Hindlimb muscle (tissue), 1 donor: ENCODE data around the gene PAX5. TPM values are rescaled to one million over a fixed set of nuclear protein-coding genes. Genes with fewer than 3 reads are reported as not detected.

Experiments
- DNase-seq: peaks from one replicate; pipeline ENCODE4 v3.0.0-alpha.2; 2013
- polyA plus RNA-seq: library from polyadenylated mRNA; unstranded; fragments of 120-200 nt; gene quantifications from one replicate; pipeline ENCODE4 v1.2.1, GENCODE V29; 2013; ENCODE audit not compliant: insufficient read length

PAX5 gene
- polyA plus RNA-seq, 1 donor, result 0.21 TPM

DNA sequence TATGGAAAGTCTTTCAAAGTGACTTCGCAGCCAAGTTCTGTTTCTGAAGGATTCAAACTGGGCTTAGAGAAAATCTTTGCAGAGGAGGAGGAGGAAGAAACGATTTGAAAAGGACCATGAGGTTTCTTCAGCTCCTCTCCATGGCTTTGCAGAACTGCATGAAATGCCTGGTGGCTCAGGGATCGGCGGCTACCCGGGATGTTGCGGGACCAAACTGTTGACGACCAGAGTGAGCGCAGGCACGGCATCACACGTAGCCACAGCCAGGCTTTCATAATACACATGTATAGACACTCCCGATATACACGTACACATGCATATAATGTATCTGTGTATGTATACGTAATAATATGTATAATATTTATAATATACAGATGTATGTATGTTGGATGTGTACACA is 180.0 kb downstream of the PAX5 start:
- no peak for DNase-seq

DNA sequence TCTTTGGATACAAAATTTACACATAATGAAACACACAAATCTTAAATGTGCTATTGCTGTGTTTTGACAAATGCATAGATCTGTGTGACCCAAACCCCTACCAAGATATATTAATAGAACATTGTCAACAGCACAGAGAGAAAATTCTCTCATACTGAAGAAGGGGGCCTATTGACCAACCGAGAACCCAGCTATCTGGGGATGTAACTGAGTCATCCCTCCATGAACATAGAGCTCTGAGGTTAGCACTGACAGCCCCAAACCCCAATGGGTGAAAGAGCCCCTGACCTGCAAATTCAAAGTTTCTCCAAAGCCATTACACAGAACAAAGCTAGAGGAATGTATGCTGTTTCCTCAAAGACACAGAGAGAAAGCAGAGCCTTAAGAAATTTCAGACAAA is 180.8 kb downstream of the PAX5 start:
- DNase-seq, result no peak

DNA sequence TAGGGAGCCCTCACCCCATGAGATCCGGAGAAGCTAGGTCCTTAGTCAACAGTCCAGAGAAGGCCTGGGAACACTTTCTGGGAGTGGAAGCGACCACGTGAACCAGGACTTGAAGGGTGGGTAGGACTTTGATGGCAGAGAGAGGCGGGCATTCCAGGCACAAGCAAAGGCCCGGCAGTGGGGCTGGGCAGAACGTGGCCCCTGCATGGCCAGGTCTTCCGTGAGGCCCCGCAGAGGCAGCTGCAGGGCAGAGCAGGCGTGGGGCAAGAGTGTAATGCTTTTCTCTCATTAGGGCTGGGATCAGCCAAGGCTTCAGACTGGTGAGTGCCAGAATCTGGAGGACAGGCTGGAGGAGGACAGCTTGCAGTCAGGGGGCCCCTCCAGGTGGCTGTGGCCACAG is 184.1 kb downstream of the PAX5 start:
- no peak for DNase-seq

DNA sequence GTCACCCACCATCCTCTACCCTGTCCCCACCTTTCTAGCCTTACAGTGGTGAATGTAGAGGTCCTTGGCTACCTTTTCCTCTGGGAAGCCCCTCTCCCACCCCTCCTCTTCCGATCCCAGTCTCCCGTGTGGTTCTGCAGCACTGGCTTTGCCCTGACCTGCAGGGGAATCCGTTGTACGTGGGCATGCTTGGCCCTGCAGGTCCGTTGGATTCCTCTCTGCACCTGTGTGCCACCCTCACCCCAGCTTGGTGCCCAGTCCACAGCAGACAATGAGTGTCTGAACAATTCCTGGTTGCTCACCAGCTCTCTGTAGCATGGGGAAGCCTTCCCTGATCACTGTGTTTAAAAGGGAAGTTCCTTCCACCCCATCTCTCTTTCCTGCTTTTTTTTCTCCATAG is 185.1 kb downstream of the PAX5 start:
- no peak for DNase-seq

DNA sequence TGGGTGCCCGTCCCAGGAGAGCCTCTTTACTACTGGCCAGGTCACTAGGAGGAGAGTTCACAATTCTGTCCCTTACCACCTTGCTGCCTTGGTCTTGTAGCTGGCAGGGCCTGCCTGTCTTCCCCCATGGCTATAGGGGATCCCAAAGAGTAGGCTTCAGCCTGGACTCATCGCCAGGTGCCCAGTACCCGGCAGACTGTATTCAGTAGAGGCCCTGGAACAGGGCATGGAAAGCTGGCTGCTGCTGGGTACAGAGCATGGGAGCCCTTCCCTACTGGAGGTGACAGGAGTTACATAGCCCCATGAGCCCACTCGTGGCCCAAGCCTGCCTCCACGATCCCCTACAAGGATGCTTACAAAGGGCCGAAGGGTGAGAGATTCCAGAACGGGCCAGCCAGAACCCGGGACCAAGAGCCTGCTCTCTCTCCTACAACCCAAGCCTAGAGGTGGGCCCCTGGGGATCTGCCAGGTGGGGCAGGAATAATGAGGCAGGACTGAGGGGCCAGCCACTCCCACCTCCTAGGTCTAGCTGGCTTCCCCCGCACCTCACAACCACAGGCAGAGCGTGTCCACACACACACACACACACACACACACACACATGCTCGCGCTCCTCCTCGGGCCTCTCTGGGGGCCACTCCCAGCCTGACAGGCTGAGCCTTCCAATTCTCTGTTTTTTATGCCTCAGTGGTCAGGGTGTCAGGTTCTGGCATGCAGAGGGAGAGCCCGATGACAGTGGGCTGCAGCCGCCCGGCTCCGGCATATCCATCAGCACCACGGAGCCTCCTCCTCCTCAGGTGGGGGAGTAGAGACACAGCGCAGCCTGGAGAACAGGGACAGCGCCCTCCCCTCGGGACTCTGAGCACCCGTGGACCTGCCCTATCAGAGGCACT is 186.0 kb downstream of the PAX5 start:
- DNase-seq, result no peak

DNA sequence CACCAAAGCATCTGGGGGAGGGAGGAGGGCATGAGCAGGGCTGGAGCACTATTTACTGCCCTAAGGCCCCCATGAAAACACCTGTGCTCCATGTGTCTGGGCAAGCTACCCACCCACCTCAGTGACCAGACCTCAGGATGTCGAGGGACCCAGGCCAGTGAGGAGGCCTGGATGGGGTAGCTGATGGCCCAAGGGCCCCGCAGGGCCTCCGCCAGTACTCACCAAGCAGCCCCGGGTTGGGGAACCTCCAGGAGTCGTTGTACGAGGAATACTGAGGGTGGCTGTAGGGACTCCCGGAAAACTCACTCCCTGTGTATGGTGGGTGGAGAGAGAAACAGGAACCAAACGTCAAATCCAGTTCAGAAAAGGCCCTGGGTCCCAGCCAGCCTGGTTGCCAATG is 187.4 kb downstream of the PAX5 start:
- no peak for DNase-seq

DNA sequence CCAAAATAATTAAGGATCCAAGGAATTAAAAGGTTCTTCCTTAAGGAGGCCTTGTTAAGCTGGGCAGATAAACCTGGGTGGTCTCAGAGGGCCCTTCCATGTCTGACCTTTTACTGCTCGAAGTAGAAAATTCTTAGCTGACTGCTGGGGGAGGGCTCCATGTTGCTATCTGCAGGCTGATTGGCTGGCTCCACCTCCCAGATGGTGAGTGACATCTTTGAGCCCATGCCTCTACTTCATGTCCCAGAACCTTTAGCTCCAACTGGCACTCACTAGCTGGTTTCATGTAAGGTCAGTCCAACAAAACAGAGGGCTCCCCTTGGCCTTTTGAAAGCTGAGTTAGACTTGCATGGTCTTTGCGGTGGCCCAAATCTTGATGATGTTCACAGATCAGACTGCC is 188.2 kb downstream of the PAX5 start:
- no peak for DNase-seq

DNA sequence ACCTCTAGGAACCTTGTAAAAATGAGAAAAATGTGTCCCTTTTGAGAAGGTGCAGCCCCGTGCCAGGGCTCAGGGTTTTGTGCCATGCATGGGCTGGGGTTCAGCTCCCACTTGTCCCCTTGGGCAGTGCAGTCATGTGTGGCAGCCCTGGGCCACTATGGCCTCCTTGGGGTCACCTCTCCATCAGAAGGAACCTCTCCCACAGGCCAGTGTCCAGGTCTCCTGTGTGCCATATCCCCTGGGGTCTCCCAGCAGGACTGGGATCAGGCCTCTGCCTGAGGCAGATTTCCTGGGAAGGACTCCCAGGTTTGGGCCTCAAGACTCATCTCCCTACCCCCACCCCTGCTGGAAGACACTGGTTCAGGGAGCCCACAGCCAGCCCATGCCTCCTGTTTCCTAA is 189.1 kb downstream of the PAX5 start:
- DNase-seq, result no peak

DNA sequence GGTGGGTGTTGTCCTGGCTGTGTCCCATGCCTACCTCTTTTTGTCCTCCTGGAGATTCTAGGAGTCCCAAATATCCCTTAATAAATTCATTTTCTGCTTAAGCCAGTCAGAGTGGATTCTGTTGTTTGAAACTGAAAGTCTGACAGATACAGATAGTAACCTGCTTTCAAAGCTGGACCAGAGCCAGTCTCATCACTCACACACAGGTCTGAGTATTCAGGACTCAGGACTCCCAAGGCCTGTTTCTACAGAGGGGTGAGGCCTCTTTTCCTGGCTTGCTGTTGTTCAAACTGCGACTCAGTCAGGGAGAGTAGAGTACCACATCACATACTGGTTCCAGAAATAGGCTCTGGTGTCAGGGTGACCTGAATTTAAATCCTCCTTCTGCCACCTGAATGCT is 190.1 kb downstream of the PAX5 start:
- DNase-seq, result no peak

DNA sequence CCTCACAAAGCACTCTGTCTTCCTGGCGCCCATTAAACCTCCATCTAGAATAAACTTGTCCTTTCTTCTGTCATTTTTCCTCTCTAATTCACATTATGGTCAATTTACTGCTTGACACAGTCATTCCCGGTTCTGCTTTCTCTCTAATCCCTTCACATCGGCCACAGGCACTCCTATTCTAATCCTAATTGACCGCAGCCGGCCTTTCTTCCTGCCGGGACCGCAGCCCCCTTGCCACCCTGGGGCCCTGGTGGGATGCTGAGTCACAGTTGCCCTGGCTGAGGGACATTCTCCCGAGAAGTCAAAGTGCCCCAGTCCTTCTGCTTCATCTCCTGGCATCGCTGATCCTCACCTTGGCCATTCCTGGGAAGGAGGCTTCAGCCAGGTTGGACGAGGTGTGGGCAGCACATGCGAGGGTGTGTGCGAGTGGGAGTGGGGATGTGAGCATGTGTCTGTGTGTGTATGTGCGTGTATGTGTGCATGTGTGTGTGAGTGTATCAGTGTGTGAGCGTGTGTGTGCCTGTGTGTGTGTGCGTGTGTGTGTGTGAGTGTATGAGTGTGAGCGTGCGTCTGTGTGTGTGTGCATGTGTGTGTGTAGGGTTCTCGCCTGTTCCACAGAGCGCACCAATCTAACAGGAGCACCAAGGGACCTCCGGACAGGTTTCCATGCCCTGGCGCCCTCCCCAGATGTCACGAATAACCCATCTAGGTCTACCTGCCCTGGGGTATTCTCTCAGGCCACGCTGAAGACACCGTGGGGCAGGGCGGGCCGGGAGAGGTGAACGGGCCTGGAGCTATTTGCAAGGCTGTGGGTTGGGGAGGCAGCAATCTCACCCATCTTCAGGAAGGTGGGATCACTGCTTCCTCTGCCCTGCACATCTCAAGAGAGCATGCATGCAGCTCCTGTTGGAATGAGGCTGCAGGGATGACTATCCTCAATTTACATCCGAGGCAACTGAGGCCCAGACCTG is 191.2 kb downstream of the PAX5 start:
- no peak for DNase-seq

DNA sequence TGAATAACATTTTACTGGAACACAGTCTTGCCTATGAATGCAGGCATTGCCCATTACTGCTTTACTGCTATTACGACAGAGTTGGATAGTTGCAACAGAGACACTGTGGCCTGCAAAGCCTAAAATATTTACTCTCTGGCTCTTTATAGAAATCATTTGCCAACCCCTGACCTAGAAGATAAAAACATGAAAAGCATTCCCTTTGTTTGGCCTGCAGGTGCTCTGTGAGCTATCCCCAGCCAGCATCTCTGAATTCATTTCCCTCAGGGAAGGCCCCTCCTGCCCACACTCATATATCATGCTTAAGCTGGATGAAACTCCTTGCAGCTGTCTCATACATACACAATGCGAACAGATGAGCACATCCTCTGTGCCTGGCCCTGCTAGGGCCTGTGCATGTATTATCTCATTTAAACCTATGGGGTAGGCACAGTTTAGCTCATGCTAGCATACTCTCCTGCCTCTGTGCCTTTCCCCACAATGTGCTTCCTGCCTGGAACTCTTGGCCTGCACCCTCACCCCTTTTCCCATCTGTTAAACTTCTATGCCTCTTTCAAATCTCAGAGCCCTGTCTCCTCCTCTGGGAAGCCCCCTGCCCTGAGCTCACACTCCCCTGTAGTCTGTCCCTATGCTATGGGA is 193.1 kb downstream of the PAX5 start:
- DNase-seq, result no peak

DNA sequence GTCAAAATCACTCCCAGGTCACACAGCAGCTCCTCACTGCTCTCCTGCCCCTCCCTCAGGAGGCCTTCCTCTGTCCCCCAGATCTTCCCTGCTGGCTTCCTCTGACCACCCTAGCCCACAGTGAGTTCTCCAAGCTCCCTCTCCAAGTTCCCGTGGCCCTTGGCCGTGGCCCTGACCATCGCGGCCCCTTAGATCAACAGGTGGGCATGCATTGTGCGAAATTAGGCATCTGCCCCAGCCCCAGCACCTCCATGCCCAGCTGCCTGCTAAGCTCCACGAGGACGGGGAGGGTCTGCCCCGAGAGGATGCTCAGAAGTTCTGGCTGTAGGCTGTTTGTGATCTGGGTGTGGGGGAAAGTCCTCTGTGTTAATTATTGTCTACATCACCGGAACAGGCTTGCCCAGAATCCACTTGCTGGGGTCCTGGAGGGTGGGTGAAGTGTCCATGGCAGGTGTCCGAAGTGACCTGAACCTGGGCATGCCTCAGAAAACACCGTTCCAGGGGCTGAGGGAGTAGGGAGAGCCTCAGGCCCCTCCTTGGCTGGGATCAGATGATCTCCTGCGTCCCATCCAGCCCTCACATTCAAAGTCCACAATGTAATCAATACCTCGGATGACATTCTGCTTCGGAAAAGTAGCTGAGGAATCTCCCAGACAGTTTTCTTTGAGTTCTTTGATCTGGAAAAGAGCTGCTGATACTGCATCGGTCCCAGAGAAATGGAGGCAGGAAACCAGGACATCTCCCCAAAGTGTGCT is 194.8 kb downstream of the PAX5 start:
- DNase-seq, result no peak

DNA sequence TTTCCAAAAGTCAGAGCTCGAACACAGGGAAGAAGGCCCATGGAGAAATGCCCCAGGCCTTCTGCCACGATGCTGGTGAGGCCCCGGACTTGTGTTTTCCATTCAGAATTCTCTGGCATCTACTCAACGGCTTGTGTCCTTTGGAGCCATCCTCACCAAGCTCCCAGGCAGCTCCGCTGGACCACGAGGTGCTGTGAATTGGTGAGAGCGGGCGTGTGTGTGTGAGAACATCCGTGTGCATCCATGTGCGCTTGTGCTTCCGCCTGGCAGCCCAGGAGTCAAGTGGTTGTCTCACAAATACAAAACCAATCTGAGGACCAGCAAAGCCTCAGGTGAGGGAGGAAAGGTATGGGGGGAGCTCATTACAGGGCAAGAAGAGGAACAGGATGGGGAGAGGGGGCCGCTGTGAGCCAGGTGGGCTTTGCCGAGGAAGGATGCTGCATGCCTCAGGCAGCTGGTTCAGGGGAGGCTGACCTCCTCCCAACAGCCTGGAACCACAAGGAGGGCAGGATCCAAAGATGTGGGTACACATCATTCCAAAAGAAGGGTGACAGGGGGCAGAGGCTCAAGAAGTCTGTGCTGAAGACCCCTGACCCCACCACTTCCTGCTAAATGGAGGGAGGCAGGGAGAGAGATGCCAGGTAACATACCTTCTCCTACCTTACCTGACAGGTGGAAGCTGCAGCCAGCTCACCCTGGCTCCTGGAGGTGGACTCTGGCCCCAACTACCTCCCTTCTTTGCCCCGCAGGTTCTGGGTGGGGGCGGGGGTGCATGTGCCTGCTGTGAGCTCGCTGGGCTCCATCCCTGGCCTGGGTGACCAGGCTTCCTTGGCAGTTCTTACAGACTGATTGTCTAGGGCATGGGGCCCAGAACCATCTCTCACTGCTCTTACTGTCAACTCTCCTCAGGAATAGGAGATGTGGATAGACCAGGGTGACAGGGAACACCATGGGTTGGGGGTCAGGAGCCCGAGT is 196.3 kb downstream of the PAX5 start:
- DNase-seq, result no peak

DNA sequence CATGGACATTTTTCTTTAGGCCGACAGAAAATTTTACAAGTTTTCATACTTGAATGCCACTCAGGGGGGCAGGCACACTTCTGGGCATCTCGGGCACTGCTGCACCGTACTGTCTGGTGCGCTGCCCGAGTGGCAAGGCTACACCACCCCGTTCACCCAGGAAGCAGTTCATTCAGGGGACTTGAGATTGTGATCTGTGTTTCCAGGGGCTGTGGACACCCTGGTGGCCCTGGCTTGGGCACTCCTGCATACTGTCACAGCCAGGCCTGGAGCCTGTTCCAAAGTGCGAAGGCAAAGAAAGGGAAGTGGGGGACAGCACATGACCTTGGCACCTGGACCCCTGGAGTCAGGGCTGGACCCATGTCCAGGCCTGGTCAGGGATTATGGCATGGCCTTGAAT is 197.6 kb downstream of the PAX5 start:
- no peak for DNase-seq

DNA sequence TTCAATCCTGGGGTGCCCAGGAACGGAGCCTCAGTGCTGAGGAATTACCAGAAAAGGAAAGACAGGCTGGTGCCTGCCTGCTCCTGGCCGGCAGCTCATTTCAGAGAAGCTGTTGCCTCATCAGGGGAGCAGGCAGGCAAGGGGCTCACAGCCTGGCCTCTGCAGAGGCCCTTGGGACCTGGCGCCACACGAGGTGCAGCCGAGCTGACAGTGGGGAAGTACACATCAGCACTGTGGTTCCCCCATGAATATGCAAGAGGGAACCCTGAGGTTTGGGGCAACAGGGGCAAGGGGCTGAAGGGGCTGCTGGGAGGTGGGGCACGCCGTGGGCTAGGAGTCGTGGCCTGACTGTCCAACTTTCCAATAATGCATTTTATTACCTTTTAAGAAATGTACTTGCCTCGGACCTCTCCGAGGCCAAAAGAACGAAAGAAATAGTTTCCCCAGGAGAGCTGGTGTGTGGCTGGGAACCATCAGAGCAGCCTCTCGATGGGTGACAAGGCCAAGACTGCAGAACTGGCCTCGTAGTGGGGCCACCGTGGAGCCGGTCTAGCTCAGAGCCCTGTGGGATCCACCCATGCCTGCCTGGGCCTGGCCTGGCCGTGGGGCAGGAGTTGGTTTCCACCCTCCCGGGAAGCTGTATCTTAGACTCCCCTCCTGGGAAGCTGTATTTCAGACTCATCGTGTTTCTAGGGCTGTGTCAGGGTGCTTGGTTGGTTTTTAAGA is 198.6 kb downstream of the PAX5 start:
- DNase-seq, result no peak

DNA sequence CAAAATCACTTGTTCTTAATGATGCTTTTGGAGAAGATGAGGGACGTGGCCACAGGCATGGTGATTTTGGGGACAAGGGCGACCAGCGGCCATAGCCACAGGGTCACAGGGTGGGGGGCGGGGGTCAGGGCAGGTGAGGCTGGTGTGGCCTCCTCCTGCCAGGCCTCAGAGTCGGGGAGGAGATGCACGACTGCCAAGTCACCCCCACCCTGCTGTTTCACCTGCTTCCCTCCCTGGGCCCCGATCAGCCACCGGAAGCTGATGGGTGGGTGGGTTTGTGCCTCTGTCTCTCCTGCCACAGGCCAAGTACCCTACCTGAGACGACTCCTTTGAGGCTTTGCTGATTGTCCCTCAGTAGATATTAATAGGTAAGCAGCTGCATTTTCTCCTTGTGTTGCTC is 199.3 kb downstream of the PAX5 start:
- DNase-seq, result no peak

DNA sequence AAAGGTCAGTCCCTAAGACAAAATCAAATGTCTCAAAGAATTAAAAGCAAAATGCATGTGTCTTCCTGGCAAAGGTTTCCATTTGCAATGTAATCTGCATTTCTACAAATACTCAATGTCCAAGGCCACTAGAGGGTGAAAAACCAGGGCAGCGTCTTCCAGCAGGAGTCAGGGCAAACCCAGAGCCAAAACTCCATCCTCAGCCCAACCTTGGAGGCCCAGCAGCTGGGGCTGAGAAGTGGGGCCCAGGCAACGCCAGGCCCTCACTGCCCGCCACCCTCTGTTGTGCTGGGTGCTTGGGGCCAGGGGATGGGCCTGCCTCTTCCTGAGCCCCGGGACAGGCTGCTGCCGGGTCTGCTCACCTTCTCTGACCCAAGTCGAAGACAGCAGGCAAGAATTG is 200.1 kb downstream of the PAX5 start:
- DNase-seq, result no peak

DNA sequence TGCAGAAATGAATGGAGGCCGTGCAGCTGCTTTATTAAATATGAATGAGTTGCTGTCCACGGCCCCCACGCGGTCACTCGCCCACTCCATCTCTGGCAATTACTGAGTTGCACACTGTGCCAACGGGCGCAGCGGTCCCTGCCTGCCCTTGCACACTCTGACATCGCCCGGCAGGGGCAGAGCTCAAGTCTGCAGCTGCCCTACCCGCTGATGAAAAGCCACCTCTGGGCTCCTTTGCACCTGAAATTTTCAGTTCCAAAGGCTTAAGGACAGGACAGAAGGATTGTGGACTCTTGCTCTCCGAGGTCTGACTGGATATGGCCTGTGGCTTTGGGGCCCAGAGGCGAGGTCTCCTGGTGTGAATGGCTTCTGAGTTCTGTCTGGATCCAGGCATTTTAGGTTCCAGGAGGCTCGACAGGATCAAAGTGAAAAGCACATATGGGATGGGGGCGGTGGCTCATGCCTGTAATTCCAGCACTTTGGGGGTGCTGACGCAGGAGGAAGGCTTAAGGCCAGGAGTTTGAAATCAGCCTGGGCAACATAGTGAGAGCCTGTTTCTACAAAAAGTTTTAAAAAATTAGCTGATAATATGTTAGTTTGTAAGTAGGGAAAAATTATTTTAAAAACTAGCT is 201.8 kb downstream of the PAX5 start:
- no peak for DNase-seq

DNA sequence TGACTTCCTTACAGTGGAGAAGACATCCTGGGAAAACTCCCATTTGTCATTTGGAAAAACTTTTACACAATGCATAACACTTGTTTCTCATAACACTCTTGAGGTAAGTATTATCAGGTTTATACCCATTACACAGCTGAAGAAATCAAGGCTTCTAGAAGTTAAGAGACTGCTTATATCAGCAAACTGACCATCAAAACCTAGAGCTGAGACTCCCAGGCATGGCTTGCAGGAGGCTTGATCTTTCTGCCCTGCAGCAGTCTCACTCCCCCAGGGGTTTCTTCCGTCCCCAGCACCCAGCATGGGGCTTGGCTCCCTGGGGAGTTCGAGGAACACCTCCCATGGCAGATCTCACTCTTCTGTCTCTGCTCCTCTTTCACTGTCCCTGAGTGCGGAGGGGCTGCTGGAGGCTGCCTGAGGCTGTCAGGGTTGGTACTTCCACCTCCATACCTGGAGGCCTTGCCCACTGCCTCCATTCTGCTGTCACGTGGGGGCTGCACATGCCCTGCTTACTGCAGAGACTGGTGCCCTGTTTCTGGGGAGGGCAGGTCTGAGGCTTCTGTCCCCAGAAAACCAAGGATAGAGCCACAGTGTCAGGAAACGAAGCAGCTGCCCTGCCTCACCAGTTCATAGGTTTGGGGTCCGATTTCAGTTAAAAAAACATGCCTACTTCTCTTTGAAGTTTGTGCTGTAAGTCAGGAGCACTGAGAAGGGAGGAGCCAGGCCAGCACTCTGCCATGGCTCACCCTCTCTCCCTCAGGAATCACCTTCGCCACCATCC is 202.5 kb downstream of the PAX5 start:
- no peak for DNase-seq
